Measurements from ENCODE around the gene ABHD17A. TPM values are rescaled to one million over a fixed set of nuclear protein-coding genes. Genes with fewer than 3 reads are reported as not detected.

The ABHD17A gene
- 111 TPM in 2 replicates for total RNA-seq

GRCh38 chr19:1885398-1886119 is at the start of gene ABHD17A:
Gene ABHD17A, minus strand, starts transcription at chr19:1885496. Its CDS starts 3,930 bp downstream, at chr19:1881566.

GRCh38 chr19:1905110-1905862 is 20.0 kb upstream of the ABHD17A start, which contains the start of the genes ADAT3 and SCAMP4:
Gene ADAT3, plus strand, starts transcription at chr19:1905399. Its CDS starts 6,649 bp downstream, at chr19:1912048.
Gene SCAMP4, plus strand, starts transcription at chr19:1905399. Its CDS starts 9,621 bp downstream, at chr19:1915020.

GRCh38 chr19:1863328-1863637 is 22.0 kb downstream of the ABHD17A start, which contains the start of gene KLF16:
Gene KLF16, minus strand, starts transcription at chr19:1863579. Its CDS starts 82 bp downstream, at chr19:1863497.

GRCh38 chr19:1848399-1849131 is 36.7 kb downstream of the ABHD17A start, which contains the start of gene REXO1:
Gene REXO1, minus strand, starts transcription at chr19:1848483. Its CDS starts 125 bp downstream, at chr19:1848358.

Other genes starting within 250 kb of the ABHD17A start
- gene TCF3, start 232.9 kb downstream of the ABHD17A start, total RNA-seq, result 170 and 180 TPM in 2 replicates
- not detected in 2 replicates for gene ONECUT3, start 132.0 kb downstream of the ABHD17A start, total RNA-seq
- 4.6 and 5.5 TPM in 2 replicates for gene ATP8B3, start 73.2 kb downstream of the ABHD17A start, total RNA-seq
- gene REXO1, start 37.0 kb downstream of the ABHD17A start, total RNA-seq, result 9.7 and 11.6 TPM in 2 replicates
- 5.9 and 12.6 TPM in 2 replicates for gene KLF16, start 21.9 kb downstream of the ABHD17A start, total RNA-seq
- gene ADAT3, start 19.9 kb upstream of the ABHD17A start, total RNA-seq, result 1.5 and 3.0 TPM in 2 replicates
- 70.2 and 71.1 TPM in 2 replicates for gene SCAMP4, start 19.9 kb upstream of the ABHD17A start, total RNA-seq
- 63.7 and 75.5 TPM in 2 replicates for gene CSNK1G2, start 55.7 kb upstream of the ABHD17A start, total RNA-seq
- 92.8 and 98.6 TPM in 2 replicates for gene BTBD2, start 130.2 kb upstream of the ABHD17A start, total RNA-seq
- gene MKNK2, start 165.7 kb upstream of the ABHD17A start, total RNA-seq, result 117 and 123 TPM in 2 replicates
- gene MOB3A, start 210.8 kb upstream of the ABHD17A start, total RNA-seq, result 30.6 and 33.1 TPM in 2 replicates
- 1.0 TPM in 2 replicates for gene IZUMO4, start 211.4 kb upstream of the ABHD17A start, total RNA-seq

Data from bronchus fibroblast of lung (primary cell).